Esophagus squamous epithelium (tissue), 5 donors: ENCODE measurements around the gene ANKH. TPM values are rescaled to one million over a fixed set of nuclear protein-coding genes. Genes with fewer than 3 reads are reported as not detected.

Experiments used
- DNase-seq: peaks from one replicate; lab custom pipeline; 2025; lab: John Stamatoyannopoulos, UW
- H3K27ac ChIP-seq, 4 donors: fragments of 200-600 bp; sonication (generic); one replicate each; pipeline ENCODE4 v1.5.1; 2016 to 2019; ENCODE audit warnings: mild to moderate bottlenecking in 1 of 4
- H3K27me3 ChIP-seq, 4 donors: fragments of 200-600 bp; sonication (generic); 1 replicate in 3 of 4; 2 replicates in 1 of 4; pipeline versions ENCODE4 v1.5.1 to v1.6.0; 2017 to 2021; ENCODE audit warnings: antibody characterized with exemption in 1 of 4
- H3K36me3 ChIP-seq, 3 donors: fragments of 200-600 bp; sonication (generic); one replicate each; pipeline ENCODE4 v1.5.1; 2016 to 2019
- H3K4me1 ChIP-seq, 3 donors: fragments of 200-600 bp; sonication (generic); one replicate each; pipeline ENCODE4 v1.5.1; 2017 to 2019
- H3K4me3 ChIP-seq, 4 donors: fragments of 200-600 bp; sonication (generic); 1 replicate in 3 of 4; 2 replicates in 1 of 4; pipeline ENCODE4 v1.5.1; 2016 to 2019; ENCODE audit warnings: mild to moderate bottlenecking in 2 of 4, moderate library complexity in 1 of 4
- H3K9me3 ChIP-seq, 3 donors: fragments of 200-600 bp; sonication (generic); one replicate each; pipeline ENCODE4 v1.5.1; 2016 to 2019
- POLR2A ChIP-seq, 4 donors: fragments of 450-650 bp; IDR thresholded peaks; one replicate each; pipeline ENCODE4 v1.6.1; 2017; ENCODE audit warnings: antibody characterized with exemption in 4 of 4, mild to moderate bottlenecking in 4 of 4, moderate library complexity in 3 of 4
- WGBS, 2 donors: methylation state at CpG; one replicate each; pipeline ENCODE4 v1.1.5; 2018; 5-methylcytosine and 5-hydroxymethylcytosine counted together
- intact Hi-C: fragments of 100-400 bp; cut with DNase I; formaldehyde crosslinking; loops from one replicate; pipeline ENCODE4 v1.15.0; 2022
- total RNA-seq, 4 donors: library from RNA; depleted of rRNA; stranded (reverse); fragments of >200 nt; gene quantifications; one replicate each; pipeline ENCODE4 v1.1.0, GENCODE V29; 2016
- TF ChIP-seq, protein P1 (sequence below), 6 experiments: fragments of 450-650 bp in 4 of 6; fragments of 200-600 bp in 2 of 6; sonication (generic) in 2 of 6; IDR thresholded peaks; one replicate each; pipeline ENCODE4 v1.5.1; 2016 to 2019; ENCODE audit warnings: antibody characterized with exemption in 6 of 6, mild to moderate bottlenecking in 4 of 6, moderate library complexity in 4 of 6
- donor health status: DM: yes; HTN: yes; CAD: no.

ANKH gene
- total RNA-seq, 4 donors from 2014 or later, result 10.0 to 38.0 (median 16.7) TPM

DNA sequence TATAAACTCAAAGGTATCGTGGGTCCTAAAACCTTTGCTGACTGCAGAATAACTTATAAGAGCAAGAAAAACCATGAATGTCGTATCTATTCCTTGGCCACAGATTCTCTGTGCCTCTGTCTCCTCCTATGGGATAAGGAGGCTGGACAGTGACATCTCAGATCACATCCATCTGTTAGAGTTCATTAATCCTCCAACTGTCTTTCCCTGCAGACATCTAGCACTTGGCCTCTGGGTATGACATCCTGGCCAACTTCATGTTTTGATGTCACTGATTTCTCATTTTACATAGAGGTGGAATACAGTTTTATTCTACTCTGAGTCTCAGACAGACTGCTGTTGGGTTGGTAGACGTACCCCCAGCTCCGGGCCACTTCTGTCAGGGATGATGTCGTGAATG lies 120.9 kb downstream of the ANKH start:
- no peak overlapping the region for H3K27ac ChIP-seq
- no peak for DNase-seq
- H3K9me3 ChIP-seq, result no peaks in the 10 kb centered on the region
- H3K4me1 ChIP-seq, result peaks cover 0 to 18% (median 5%) of the 10 kb centered on the region in 3 donors
- intact Hi-C loops, result no loop called here
- H3K4me3 ChIP-seq, result no peak overlapping the region
- no peaks in the 10 kb centered on the region for H3K27me3 ChIP-seq
- no peak for TF ChIP-seq POLR2A (IDR thresholded peaks at IDR 0.05)
- TF ChIP-seq, protein P1, sequence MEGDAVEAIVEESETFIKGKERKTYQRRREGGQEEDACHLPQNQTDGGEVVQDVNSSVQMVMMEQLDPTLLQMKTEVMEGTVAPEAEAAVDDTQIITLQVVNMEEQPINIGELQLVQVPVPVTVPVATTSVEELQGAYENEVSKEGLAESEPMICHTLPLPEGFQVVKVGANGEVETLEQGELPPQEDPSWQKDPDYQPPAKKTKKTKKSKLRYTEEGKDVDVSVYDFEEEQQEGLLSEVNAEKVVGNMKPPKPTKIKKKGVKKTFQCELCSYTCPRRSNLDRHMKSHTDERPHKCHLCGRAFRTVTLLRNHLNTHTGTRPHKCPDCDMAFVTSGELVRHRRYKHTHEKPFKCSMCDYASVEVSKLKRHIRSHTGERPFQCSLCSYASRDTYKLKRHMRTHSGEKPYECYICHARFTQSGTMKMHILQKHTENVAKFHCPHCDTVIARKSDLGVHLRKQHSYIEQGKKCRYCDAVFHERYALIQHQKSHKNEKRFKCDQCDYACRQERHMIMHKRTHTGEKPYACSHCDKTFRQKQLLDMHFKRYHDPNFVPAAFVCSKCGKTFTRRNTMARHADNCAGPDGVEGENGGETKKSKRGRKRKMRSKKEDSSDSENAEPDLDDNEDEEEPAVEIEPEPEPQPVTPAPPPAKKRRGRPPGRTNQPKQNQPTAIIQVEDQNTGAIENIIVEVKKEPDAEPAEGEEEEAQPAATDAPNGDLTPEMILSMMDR (IDR thresholded peaks at IDR 0.05), result no peak
- H3K36me3 ChIP-seq, result peaks cover 0 to 70% (median 0%) of the 10 kb centered on the region in 3 donors
- 92 to 97% methylated on average over 3 to 4 of the region's 5 CpGs for WGBS, 2 donors

DNA sequence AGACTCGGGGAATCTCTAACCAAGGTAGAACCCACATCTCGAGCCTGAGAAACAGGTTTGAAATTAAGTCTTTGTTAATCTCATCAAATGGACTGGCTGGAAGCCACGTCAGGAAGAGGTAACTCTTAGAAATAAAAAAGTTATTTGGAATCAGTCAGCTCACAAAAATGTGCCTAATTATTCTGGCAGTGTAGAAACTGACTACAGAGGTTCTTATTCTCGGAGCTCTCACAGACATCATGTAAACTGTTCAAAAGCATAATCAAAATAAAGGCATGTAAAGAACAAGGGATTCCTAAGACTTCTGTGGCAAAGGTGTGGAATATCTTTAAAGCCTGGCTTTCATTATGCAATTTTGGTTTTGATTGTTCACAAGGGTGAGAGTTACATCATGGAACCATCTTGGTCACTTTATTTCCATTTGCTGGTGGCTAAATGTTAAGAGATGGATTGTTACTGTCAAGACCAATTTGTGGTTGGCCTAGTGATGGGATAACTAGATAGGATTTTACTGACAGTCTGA lies 121.9 kb downstream of the ANKH start:
- intact Hi-C loops, result no loop called here
- 41 to 55% methylated on average over 4 of the region's 4 CpGs for WGBS, 2 donors
- Histone ChIP-seq H3K27me3 (no peaks in the 10 kb centered on the region), H3K4me3 (no peak overlapping the region), H3K4me1 (peaks cover 0 to 18% (median 5%) of the 10 kb centered on the region in 3 donors), H3K9me3 (no peaks in the 10 kb centered on the region), H3K27ac (no peak overlapping the region), H3K36me3 (peaks cover 0 to 75% (median under 1%) of the 10 kb centered on the region in 3 donors)
- no peak for DNase-seq
- TF ChIP-seq, protein P1 (IDR thresholded peaks at IDR 0.05), result no peak
- TF ChIP-seq POLR2A (IDR thresholded peaks at IDR 0.05), result no peak

DNA sequence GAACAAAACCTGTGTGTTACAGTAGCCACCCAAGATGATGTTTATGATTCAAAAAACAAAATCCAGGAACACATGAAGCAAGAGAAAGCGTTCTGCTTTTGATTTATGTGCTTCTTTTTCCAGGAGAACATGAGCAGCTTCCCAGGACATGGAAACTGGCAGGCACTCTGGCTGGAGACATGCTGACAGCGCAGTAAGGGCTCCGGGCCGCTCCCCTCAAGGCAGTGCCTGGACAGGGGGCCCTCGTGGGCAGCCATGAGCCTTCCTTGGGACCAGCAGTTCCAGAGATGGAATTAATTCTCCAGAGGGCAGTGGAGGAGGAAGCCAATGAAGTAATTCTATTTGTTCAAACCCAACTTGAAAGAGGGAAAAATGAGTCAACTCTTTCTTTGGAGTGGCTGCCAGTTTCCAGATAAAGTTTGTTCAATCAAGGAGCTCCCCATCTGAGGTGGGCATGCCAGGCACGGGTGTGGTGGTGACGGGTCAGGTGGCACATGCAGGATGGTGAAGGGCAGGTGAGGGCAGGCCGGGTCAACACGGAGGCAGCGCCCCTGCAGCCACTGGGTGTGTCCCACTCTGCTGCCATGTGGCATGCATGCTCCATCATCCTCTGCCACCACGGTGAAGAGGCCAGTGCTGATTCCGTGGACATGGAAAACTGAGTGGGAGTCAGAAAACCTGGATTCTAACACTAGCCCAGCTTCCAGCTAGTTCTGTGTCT lies 123.2 kb downstream of the ANKH start:
- DNase-seq, result no peak
- no peak overlapping the region for H3K27ac ChIP-seq
- no peak for TF ChIP-seq POLR2A (IDR thresholded peaks at IDR 0.05)
- TF ChIP-seq, protein P1 (IDR thresholded peaks at IDR 0.05), result no peak
- intact Hi-C loops, result no loop called here
- peaks cover 0 to 80% (median 5%) of the 10 kb centered on the region in 3 donors for H3K36me3 ChIP-seq
- WGBS, 2 donors, result 50 to 80% methylated on average over 5 to 8 of the region's 12 CpGs
- H3K9me3 ChIP-seq, result no peaks in the 10 kb centered on the region
- H3K4me3 ChIP-seq, result no peak overlapping the region
- H3K27me3 ChIP-seq, result no peaks in the 10 kb centered on the region
- H3K4me1 ChIP-seq, result peaks cover 0 to 18% (median 5%) of the 10 kb centered on the region in 3 donors

DNA sequence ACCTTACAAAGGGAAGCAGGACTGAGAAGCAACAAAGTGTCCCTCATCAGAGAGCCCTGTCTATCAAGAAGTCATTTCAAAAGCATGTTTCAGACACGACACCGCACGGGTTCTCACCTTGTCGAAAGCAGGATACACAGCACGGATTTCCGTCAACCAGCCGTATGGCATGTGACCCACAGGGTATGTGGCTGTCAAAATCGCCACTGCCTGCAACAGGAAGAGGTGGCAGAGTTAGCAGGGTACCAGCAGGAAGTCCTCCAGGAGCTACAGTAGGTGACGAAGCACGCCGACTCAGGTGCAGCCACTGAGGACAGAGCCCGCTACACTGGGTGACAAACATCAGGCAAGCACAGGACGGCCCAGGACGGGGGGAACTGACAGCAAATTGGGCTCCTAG lies 125.8 kb downstream of the ANKH start:
- intact Hi-C loops, result no loop called here
- no peak for DNase-seq
- WGBS, 2 donors, result 90 to 95% methylated on average over 7 to 14 of the region's 14 CpGs
- Histone ChIP-seq H3K4me1 (peaks cover 0 to 18% (median 5%) of the 10 kb centered on the region in 3 donors), H3K9me3 (no peaks in the 10 kb centered on the region), H3K36me3 (peaks cover 0 to 82% (median 9%) of the 10 kb centered on the region in 3 donors), H3K4me3 (no peak overlapping the region), H3K27ac (no peak overlapping the region), H3K27me3 (no peaks in the 10 kb centered on the region)
- TF ChIP-seq, protein P1 (IDR thresholded peaks at IDR 0.05), result no peak
- TF ChIP-seq POLR2A (IDR thresholded peaks at IDR 0.05), result no peak

DNA sequence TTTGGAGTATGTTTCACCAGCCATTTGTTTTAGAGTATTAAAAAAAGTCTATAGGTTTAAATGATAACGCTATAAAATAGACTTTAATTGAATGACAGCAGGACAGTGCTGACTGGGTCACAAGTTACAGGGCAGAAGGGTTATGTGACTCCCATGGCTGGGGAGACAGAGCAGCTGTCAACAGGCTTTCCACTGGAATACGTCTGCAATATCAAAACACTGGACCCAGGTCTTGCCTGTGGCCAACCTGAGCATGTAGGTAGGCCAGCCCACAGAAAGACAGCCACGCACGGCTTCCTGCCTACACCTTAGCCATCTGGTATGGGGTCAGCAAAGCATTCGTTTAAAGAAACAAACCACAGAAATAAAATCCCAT lies 126.4 kb downstream of the ANKH start:
- intact Hi-C loops, result no loop called here
- no peak overlapping the region for H3K27ac ChIP-seq
- peaks cover 0 to 18% (median 5%) of the 10 kb centered on the region in 3 donors for H3K4me1 ChIP-seq
- DNase-seq, result no peak
- peaks cover 0 to 82% (median 9%) of the 10 kb centered on the region in 3 donors for H3K36me3 ChIP-seq
- 82 to 85% methylated on average over 5 of the region's 5 CpGs for WGBS, 2 donors
- H3K27me3 ChIP-seq, result no peaks in the 10 kb centered on the region
- no peaks in the 10 kb centered on the region for H3K9me3 ChIP-seq
- TF ChIP-seq, protein P1 (IDR thresholded peaks at IDR 0.05), result no peak
- TF ChIP-seq POLR2A (IDR thresholded peaks at IDR 0.05), result no peak
- H3K4me3 ChIP-seq, result no peak overlapping the region
